Endothelial cell of umbilical vein (primary cell): ENCODE measurements around the gene CAMK2D. TPM values are rescaled to one million over a fixed set of nuclear protein-coding genes. Genes with fewer than 3 reads are reported as not detected.
A peak's percentile ranks its signal among the peaks of the same experiment; 100 is the strongest.

Source experiments
- BruUV-seq: library from RNA; stranded (reverse); fragments of 400-500 nt; replicated peaks from 2 replicates; lab custom pipeline; 2021; lab: Mats Ljungman, UMichigan
- CTCF ChIA-PET: fragments of 300-600, 350-600 bp; sonication (Branson Sonifier 250); formaldehyde crosslinking; loops from one replicate; lab custom pipeline; 2021; ENCODE audit warnings: antibody characterized with exemption, inconsistent platforms; lab: Charles Lee
- POLR2A ChIA-PET: fragments of 300-600, 350-600 bp; sonication (Branson Sonifier 250); formaldehyde crosslinking; loops from one replicate; lab custom pipeline; 2021; ENCODE audit warnings: antibody characterized with exemption, inconsistent platforms; lab: Charles Lee
- DNase-seq: peaks from one replicate; pipeline ENCODE4 v3.0.0-alpha.2; 2011; ENCODE audit warnings: low read depth, low spot score
- FAIRE-seq: peaks from 2 replicates; lab custom pipeline; 2011; peaks lifted over from hg19 to GRCh38; lab: Jason Lieb, UNC
- H2AFZ ChIP-seq: 2 replicates; pipeline ENCODE4 v1.6.0; 2012; ENCODE audit warnings: low read depth, low read length, control low read depth, inconsistent platforms
- H3K27ac ChIP-seq: 2 replicates; pipeline ENCODE4 v1.5.1; 2011; ENCODE audit warnings: low read depth, mild to moderate bottlenecking, control low read depth, low read length, moderate library complexity; ENCODE audit not compliant: insufficient read depth
- H3K27me3 ChIP-seq, 2 experiments: 2 replicates each; pipeline versions ENCODE4 v1.6.0 to v1.6.1; 2011; ENCODE audit warnings: low read length in 2 of 2, mixed read lengths in 1 of 2; ENCODE audit not compliant: control insufficient read depth in 2 of 2, insufficient read depth in 2 of 2
- H3K36me3 ChIP-seq, 2 experiments: 2 replicates in 1 of 2; 3 replicates in 1 of 2; pipeline ENCODE4 v1.5.1; 2011; ENCODE audit warnings: low read length in 2 of 2, mild to moderate bottlenecking in 1 of 2, moderate library complexity in 1 of 2; ENCODE audit not compliant: control insufficient read depth in 2 of 2, insufficient read depth in 2 of 2; ENCODE audit errors: extremely low read depth in 1 of 2
- H3K4me1 ChIP-seq: 3 replicates; pipeline ENCODE4 v1.5.1; 2011; ENCODE audit warnings: mild to moderate bottlenecking, low read length; ENCODE audit not compliant: control insufficient read depth, insufficient read depth; ENCODE audit errors: extremely low read depth
- H3K4me2 ChIP-seq: 2 replicates; pipeline ENCODE4 v1.6.1; 2011; ENCODE audit warnings: low read length, control low read depth, mixed read lengths; ENCODE audit not compliant: insufficient read depth
- H3K4me3 ChIP-seq, 3 experiments: fragments of 200-600 bp in 1 of 3; sonication (generic), shearing (Covaris generic) in 1 of 3; replicated peaks in 1 of 3; 2 replicates each; pipeline ENCODE4 v1.5.1; 2011 to 2016; ENCODE audit warnings: control low read depth in 3 of 3, low read length in 3 of 3, mild to moderate bottlenecking in 2 of 3, inconsistent platforms in 1 of 3, low read depth in 1 of 3, moderate library complexity in 1 of 3; ENCODE audit not compliant: insufficient read depth in 1 of 3
- H3K79me2 ChIP-seq: 2 replicates; pipeline ENCODE4 v1.6.0; 2012; ENCODE audit warnings: low read length, inconsistent platforms; ENCODE audit not compliant: control insufficient read depth, insufficient read depth
- H3K9ac ChIP-seq: replicated peaks from 2 replicates; pipeline ENCODE3; 2011; ENCODE audit warnings: low read length, control low read depth; ENCODE audit not compliant: insufficient read depth; ENCODE audit errors: extremely low read depth
- H3K9me1 ChIP-seq: replicated peaks from 3 replicates; pipeline ENCODE4 v1.6.0; 2011; ENCODE audit warnings: mild to moderate bottlenecking, low read length; ENCODE audit not compliant: control insufficient read depth, insufficient read depth; ENCODE audit errors: extremely low read depth
- H3K9me3 ChIP-seq: replicated peaks from 2 replicates; pipeline ENCODE4 v1.5.1; 2012; ENCODE audit warnings: low read length, inconsistent platforms; ENCODE audit not compliant: control insufficient read depth, insufficient read depth
- H4K20me1 ChIP-seq: replicated peaks from 2 replicates; pipeline ENCODE3; 2011; ENCODE audit warnings: mild to moderate bottlenecking, low read length; ENCODE audit not compliant: control insufficient read depth, insufficient read depth; ENCODE audit errors: extremely low read depth
- EZH2 ChIP-seq: IDR thresholded peaks from 2 replicates; pipeline ENCODE4 v1.6.1; 2012; ENCODE audit warnings: borderline replicate concordance, low read depth, mild to moderate bottlenecking, moderate library complexity, low read length, inconsistent platforms; ENCODE audit not compliant: severe bottlenecking
- FOS ChIP-seq: IDR thresholded peaks from 2 replicates; pipeline ENCODE4 v1.6.1; 2011; ENCODE audit warnings: mild to moderate bottlenecking, low read length, moderate library complexity, borderline replicate concordance; ENCODE audit not compliant: insufficient read depth
- GATA2 ChIP-seq: IDR thresholded peaks from 2 replicates; pipeline ENCODE4 v1.7.0; 2011; ENCODE audit warnings: low read depth, mild to moderate bottlenecking, moderate library complexity, mixed read lengths, low read length; ENCODE audit not compliant: insufficient read length, insufficient read depth
- JUN ChIP-seq: IDR thresholded peaks from 2 replicates; pipeline ENCODE4 v1.6.1; 2011; ENCODE audit warnings: borderline replicate concordance, low read depth; ENCODE audit not compliant: insufficient read length, insufficient read depth
- MYC ChIP-seq: IDR thresholded peaks from one replicate; pipeline ENCODE4 v1.6.1; 2011; ENCODE audit warnings: mild to moderate bottlenecking, low read depth, low read length
- POLR2A ChIP-seq: IDR thresholded peaks from 2 replicates; pipeline ENCODE4 v1.6.1; 2012; ENCODE audit warnings: low read depth, mild to moderate bottlenecking, control low read depth, low read length
- POLR2AphosphoS5 ChIP-seq: IDR thresholded peaks from 2 replicates; pipeline ENCODE4 v1.6.1; 2012; ENCODE audit warnings: low read depth, mild to moderate bottlenecking, control low read depth, low read length, moderate library complexity; ENCODE audit not compliant: insufficient read depth
- dilution Hi-C: fragments of 300-500 bp; cut with MboI; formaldehyde crosslinking; loops from one replicate; pipeline ENCODE4 v1.15.0; 2019; ENCODE audit warnings: low sequenced_read_pairs; ENCODE audit not compliant: extremely low pct_ligation_motif_present
- intact Hi-C: fragments of 100-400 bp; cut with micrococcal nuclease; formaldehyde crosslinking; loops from one replicate; pipeline ENCODE4 v1.10.0; 2022
- polyA plus RNA-seq, 4 experiments: library from polyadenylated mRNA; depleted of rRNA in 3 of 4; stranded (reverse) in 3 of 4; unstranded in 1 of 4; fragments of >200 nt; gene quantifications; 2 replicates each; pipeline versions ENCODE4 v1.2.1 to v1.2.3, GENCODE V29; 2011 to 2012; ENCODE audit warnings: missing spikeins in 1 of 4
- total RNA-seq: library from RNA; stranded (reverse); gene quantifications from 2 replicates; pipeline ENCODE4 v1.2.3, GENCODE V29; 2021
- TF ChIP-seq, protein P1 (sequence below), 2 donors: IDR thresholded peaks; 1 replicate in 1 of 2; 2 replicates in 1 of 2; pipeline ENCODE4 v1.5.1; 2011; ENCODE audit warnings: low read length in 2 of 2, mild to moderate bottlenecking in 2 of 2, moderate library complexity in 2 of 2, control low read depth in 1 of 2, inconsistent platforms in 1 of 2, low read depth in 1 of 2; ENCODE audit not compliant: insufficient read depth in 1 of 2; ENCODE audit errors: extremely low read depth in 1 of 2
- TF ChIP-seq, protein P2 (sequence below): IDR thresholded peaks from 2 replicates; pipeline ENCODE4 v1.6.1; 2011; ENCODE audit not compliant: insufficient read depth, insufficient read length

Gene CAMK2D
- total and polyA plus RNA-seq, 2 donors (not counting 3 experiments of a cell fraction or from before 2014, with no cell fraction given) = 10.4 to 30.7 TPM

DNA sequence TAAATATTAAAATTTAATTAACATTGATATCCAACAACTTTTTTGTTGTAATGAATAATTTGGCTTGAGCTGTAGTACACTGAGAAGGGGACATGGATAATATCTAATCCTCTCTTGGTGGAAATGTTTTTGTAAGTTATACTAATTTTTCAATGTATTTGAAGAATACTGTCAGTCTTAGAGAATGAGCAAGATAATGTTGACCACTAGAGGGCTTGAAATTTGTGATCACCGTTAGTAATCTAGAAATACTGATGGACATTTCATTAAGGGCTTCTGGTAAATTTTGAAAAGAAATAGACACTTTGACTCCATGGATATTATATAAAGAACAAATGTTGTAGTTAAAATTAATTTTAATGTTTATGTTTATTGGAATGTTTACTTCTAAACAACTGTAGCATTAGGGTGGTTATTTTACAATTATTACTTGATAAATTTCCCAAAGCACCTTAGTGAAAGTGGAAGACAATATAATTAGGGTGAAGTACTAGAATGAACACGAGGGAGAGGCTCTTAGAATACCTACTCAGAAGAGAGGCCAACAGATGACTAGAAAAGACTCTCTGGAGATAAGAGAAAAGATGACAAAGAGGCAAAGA is 20.0 kb upstream of the CAMK2D start:
- H3K9me3 ChIP-seq = no peaks in the 10 kb centered on the region

DNA sequence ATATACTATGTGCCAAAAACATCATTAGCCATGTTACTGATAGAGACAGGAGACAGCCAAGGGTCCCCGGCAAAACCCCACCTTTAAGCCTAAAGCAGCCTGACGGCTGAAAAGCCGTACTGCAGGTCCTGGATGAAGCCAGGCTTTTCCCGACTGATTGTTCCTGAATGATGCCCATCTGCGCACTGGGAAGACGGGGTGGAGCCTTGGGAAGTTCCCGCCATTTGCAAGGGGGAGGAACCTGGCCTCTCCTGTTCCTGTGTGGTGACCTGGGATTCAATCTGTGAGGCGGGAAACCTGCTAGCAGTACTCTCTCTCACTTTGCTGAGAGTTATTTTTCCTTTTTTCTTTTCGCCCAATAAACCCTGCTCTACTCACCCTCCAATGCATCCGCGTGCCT is 15.1 kb upstream of the CAMK2D start:
- Histone ChIP-seq H2AFZ (no peak overlapping the region), H3K9me1 (peaks cover 2% of the 10 kb centered on the region), H3K79me2 (no peaks in the 10 kb centered on the region), H3K27ac (no peak overlapping the region), H3K9ac (no peak overlapping the region), H3K4me2 (no peak overlapping the region), H3K4me1 (no peaks in the 10 kb centered on the region), H3K36me3 (no peaks in the 10 kb centered on the region), H3K9me3 (no peaks in the 10 kb centered on the region), H4K20me1 (no peaks in the 10 kb centered on the region), H3K4me3 (no peak overlapping the region), H3K27me3 (no peaks in the 10 kb centered on the region)
- no peak for TF ChIP-seq FOS
- TF ChIP-seq JUN = no peak
- no peak for TF ChIP-seq POLR2A
- TF ChIP-seq POLR2AphosphoS5 = no peak
- no peak for TF ChIP-seq EZH2
- TF ChIP-seq GATA2 = no peak
- no peak for TF ChIP-seq MYC
- TF ChIP-seq, protein P1, sequence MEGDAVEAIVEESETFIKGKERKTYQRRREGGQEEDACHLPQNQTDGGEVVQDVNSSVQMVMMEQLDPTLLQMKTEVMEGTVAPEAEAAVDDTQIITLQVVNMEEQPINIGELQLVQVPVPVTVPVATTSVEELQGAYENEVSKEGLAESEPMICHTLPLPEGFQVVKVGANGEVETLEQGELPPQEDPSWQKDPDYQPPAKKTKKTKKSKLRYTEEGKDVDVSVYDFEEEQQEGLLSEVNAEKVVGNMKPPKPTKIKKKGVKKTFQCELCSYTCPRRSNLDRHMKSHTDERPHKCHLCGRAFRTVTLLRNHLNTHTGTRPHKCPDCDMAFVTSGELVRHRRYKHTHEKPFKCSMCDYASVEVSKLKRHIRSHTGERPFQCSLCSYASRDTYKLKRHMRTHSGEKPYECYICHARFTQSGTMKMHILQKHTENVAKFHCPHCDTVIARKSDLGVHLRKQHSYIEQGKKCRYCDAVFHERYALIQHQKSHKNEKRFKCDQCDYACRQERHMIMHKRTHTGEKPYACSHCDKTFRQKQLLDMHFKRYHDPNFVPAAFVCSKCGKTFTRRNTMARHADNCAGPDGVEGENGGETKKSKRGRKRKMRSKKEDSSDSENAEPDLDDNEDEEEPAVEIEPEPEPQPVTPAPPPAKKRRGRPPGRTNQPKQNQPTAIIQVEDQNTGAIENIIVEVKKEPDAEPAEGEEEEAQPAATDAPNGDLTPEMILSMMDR (IDR thresholded peaks at IDR 0.05; ENCODE audit: extremely low read depth in 1 of 2, insufficient read depth in 1 of 2, low read depth in 1 of 2, low read length in 2 of 2) = no peak
- TF ChIP-seq, protein P2, sequence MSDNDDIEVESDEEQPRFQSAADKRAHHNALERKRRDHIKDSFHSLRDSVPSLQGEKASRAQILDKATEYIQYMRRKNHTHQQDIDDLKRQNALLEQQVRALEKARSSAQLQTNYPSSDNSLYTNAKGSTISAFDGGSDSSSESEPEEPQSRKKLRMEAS = no peak
- DNase-seq = no peak
- ChIA-PET POLR2A (no interaction called here), CTCF (no interaction called here)
- no TSS peak for BruUV-seq
- no peak for FAIRE-seq
- intact Hi-C loops = no loop called here
- dilution Hi-C loops = no loop called here

More for the DNA sequence above, 20.0 kb upstream of the CAMK2D start:
- Histone ChIP-seq H3K79me2 (no peaks in the 10 kb centered on the region), H3K27ac (no peak overlapping the region), H3K36me3 (no peaks in the 10 kb centered on the region), H3K4me1 (peaks cover 19% of the 10 kb centered on the region), H3K9me1 (peaks cover 2% of the 10 kb centered on the region), H3K4me2 (no peak overlapping the region), H3K27me3 (no peaks in the 10 kb centered on the region), H4K20me1 (no peaks in the 10 kb centered on the region), H2AFZ (no peak overlapping the region), H3K9ac (no peak overlapping the region), H3K4me3 (no peak overlapping the region)
- BruUV-seq = no TSS peak
- POLR2A ChIA-PET = no interaction called here
- CTCF ChIA-PET = interaction anchor here (1.0 to 2.1 kb wide), 4 partner anchors 8 to 169 kb away, joined by 3 to 8 read pairs (median 6); no protein-coding TSS in a partner anchor
- DNase-seq (peak; percentile 58), FAIRE-seq (no peak)
- TF ChIP-seq, protein P1 (IDR thresholded peaks at IDR 0.05; ENCODE audit: extremely low read depth in 1 of 2, insufficient read depth in 1 of 2, low read depth in 1 of 2, low read length in 2 of 2) = peak; percentile 32 to 40
- TF ChIP-seq FOS = no peak
- dilution Hi-C loops = no loop called here
- intact Hi-C loops = loop anchor here (1.0 to 10.0 kb wide), 9 partner anchors 56 to 913 kb away; no protein-coding TSS in a partner anchor
